ENCODE data around the gene STARD3.

DNA sequence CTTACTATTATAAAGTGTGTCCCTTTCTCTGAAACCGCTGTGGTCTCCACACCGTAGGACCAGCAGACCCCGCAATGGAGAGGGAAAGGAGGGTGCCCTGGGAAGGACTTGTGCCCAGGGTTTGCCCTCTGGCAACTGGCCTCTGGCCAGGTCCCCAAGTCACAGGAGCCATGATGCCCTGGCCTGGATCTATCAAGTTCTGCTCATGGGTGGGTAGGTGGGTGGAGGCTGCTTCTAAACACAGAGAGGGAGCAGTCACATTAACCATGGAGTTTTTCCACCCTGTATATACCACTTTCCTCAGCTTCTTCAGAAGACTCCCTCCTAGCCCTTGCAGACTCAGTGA lies 19.9 kb upstream of the STARD3 start:
- TF ChIP-seq, protein P1, sequence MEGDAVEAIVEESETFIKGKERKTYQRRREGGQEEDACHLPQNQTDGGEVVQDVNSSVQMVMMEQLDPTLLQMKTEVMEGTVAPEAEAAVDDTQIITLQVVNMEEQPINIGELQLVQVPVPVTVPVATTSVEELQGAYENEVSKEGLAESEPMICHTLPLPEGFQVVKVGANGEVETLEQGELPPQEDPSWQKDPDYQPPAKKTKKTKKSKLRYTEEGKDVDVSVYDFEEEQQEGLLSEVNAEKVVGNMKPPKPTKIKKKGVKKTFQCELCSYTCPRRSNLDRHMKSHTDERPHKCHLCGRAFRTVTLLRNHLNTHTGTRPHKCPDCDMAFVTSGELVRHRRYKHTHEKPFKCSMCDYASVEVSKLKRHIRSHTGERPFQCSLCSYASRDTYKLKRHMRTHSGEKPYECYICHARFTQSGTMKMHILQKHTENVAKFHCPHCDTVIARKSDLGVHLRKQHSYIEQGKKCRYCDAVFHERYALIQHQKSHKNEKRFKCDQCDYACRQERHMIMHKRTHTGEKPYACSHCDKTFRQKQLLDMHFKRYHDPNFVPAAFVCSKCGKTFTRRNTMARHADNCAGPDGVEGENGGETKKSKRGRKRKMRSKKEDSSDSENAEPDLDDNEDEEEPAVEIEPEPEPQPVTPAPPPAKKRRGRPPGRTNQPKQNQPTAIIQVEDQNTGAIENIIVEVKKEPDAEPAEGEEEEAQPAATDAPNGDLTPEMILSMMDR (IDR thresholded peaks at IDR 0.05), result no peak
- no peak for TF ChIP-seq TCF7L2 (IDR thresholded peaks at IDR 0.05; ENCODE audit: low read depth, low read length)
- TF ChIP-seq, protein P2, sequence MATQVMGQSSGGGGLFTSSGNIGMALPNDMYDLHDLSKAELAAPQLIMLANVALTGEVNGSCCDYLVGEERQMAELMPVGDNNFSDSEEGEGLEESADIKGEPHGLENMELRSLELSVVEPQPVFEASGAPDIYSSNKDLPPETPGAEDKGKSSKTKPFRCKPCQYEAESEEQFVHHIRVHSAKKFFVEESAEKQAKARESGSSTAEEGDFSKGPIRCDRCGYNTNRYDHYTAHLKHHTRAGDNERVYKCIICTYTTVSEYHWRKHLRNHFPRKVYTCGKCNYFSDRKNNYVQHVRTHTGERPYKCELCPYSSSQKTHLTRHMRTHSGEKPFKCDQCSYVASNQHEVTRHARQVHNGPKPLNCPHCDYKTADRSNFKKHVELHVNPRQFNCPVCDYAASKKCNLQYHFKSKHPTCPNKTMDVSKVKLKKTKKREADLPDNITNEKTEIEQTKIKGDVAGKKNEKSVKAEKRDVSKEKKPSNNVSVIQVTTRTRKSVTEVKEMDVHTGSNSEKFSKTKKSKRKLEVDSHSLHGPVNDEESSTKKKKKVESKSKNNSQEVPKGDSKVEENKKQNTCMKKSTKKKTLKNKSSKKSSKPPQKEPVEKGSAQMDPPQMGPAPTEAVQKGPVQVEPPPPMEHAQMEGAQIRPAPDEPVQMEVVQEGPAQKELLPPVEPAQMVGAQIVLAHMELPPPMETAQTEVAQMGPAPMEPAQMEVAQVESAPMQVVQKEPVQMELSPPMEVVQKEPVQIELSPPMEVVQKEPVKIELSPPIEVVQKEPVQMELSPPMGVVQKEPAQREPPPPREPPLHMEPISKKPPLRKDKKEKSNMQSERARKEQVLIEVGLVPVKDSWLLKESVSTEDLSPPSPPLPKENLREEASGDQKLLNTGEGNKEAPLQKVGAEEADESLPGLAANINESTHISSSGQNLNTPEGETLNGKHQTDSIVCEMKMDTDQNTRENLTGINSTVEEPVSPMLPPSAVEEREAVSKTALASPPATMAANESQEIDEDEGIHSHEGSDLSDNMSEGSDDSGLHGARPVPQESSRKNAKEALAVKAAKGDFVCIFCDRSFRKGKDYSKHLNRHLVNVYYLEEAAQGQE (IDR thresholded peaks at IDR 0.05; ENCODE audit: insufficient read depth in 1 of 2, low read depth in 2 of 2, low read length in 1 of 2), result no peak
- TF ChIP-seq POLR2AphosphoS5 (IDR thresholded peaks at IDR 0.05; ENCODE audit: low read depth, low read length), result no peak
